Measurements from ENCODE around the gene SVBP.

The SVBP gene

GRCh38 chr1:42831273-42831672 lies 14.1 kb upstream of the SVBP start:
- no peak for TF ChIP-seq CTCF (IDR thresholded peaks at IDR 0.05; ENCODE audit: insufficient read depth, low read depth, low read length, missing control alignments)
- no peak for DNase-seq (ENCODE audit: low read depth)
- H3K4me3 ChIP-seq (ENCODE audit: low read depth, low read length): no peak overlapping the region

- TF ChIP-seq CTCF (IDR thresholded peaks at IDR 0.05; ENCODE audit: insufficient read depth, low read depth, low read length, missing control alignments): no peak
- H3K4me3 ChIP-seq (ENCODE audit: low read depth, low read length): no peak overlapping the region
These were observed 13.4 kb upstream of the SVBP start for GRCh38 chr1:42830631-42831030.

GRCh38 chr1:42825036-42825851 lies 8.0 kb upstream of the SVBP start:
- DNase-seq (ENCODE audit: low read depth): no peak
- no peak for TF ChIP-seq CTCF (IDR thresholded peaks at IDR 0.05; ENCODE audit: insufficient read depth, low read depth, low read length, missing control alignments)
- no peak overlapping the region for H3K4me3 ChIP-seq (ENCODE audit: low read depth, low read length)

More at GRCh38 chr1:42830631-42831030, 13.4 kb upstream of the SVBP start:
- DNase-seq (ENCODE audit: low read depth): no peak

- no peak overlapping the region for H3K4me3 ChIP-seq (ENCODE audit: low read depth, low read length)
- DNase-seq (ENCODE audit: low read depth): no peak
- TF ChIP-seq CTCF (IDR thresholded peaks at IDR 0.05; ENCODE audit: insufficient read depth, low read depth, low read length, missing control alignments): no peak
These were observed 7.4 kb upstream of the SVBP start for GRCh38 chr1:42824481-42825035.

- no peak for DNase-seq (ENCODE audit: low read depth)
- no peak overlapping the region for H3K4me3 ChIP-seq (ENCODE audit: low read depth, low read length)
- TF ChIP-seq CTCF (IDR thresholded peaks at IDR 0.05; ENCODE audit: insufficient read depth, low read depth, low read length, missing control alignments): no peak
These were observed 5.7 kb upstream of the SVBP start for GRCh38 chr1:42822800-42823392.

- TF ChIP-seq CTCF (IDR thresholded peaks at IDR 0.05; ENCODE audit: insufficient read depth, low read depth, low read length, missing control alignments): no peak
- no peak for DNase-seq (ENCODE audit: low read depth)
- no peak overlapping the region for H3K4me3 ChIP-seq (ENCODE audit: low read depth, low read length)
These were observed 4.5 kb upstream of the SVBP start for GRCh38 chr1:42821690-42822089.
